GM12891 (cell line): ENCODE results near the gene KRTAP1-3.
"Not testable (repeated sequence)": the region's sequence is repeated elsewhere in the genome, so short reads cannot be mapped to it uniquely, and the experiment has no call there.

Experiments used
- DNase-seq: peaks from one replicate; pipeline ENCODE4 v3.0.0; 2011; ENCODE audit warnings: low spot score; ENCODE audit not compliant: insufficient read length
- FAIRE-seq: peaks from 2 replicates; lab custom pipeline; 2011; peaks lifted over from hg19 to GRCh38; lab: Jason Lieb, UNC
- PAX5 ChIP-seq: IDR thresholded peaks from 2 replicates; pipeline ENCODE4 v1.6.1; 2011; ENCODE audit warnings: low read length, moderate library complexity, mild to moderate bottlenecking; ENCODE audit not compliant: insufficient read depth, severe bottlenecking
- POLR2A ChIP-seq: IDR thresholded peaks from 2 replicates; pipeline ENCODE4 v1.6.1; 2011; ENCODE audit warnings: low read depth, low read length, control low read depth
- POLR2AphosphoS5 ChIP-seq: IDR thresholded peaks from 2 replicates; pipeline ENCODE4 v1.6.1; 2011; ENCODE audit warnings: low read depth, low read length, control low read depth
- POU2F2 ChIP-seq: IDR thresholded peaks from 2 replicates; pipeline ENCODE4 v1.6.1; 2011; ENCODE audit warnings: low read depth, mild to moderate bottlenecking, control low read depth, low read length, moderate library complexity
- SPI1 ChIP-seq: IDR thresholded peaks from 2 replicates; pipeline ENCODE4 v1.6.1; 2011; ENCODE audit warnings: low read depth, low read length, control low read depth
- TAF1 ChIP-seq: IDR thresholded peaks from 2 replicates; pipeline ENCODE4 v1.6.1; 2011; ENCODE audit warnings: low read depth, low read length, control low read depth

The KRTAP1-3 gene

DNA sequence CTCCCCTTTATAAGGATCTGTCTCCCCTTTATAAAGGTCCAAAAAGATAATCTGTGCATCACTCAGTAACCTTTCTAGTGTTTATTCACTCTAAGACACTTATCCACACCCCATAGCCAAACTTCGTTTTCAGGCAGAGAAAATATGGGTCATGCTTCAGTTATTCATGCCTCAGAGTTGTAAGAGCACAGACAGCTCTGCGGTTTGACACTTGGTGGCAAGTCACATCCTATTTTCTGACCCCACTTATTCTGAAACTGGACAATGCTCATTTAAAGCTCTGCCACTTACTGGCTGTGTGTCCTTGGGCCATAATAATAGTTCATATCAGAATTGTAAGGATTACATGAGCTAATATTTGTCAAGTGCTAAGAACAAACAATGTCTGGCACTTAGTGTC, 14.4 kb upstream of the KRTAP1-3 start:
- FAIRE-seq (no peak), DNase-seq (no peak)
- TF ChIP-seq POU2F2 (no peak), POLR2A (no peak), SPI1 (no peak), POLR2AphosphoS5 (no peak), PAX5 (no peak), TAF1 (no peak)

DNA sequence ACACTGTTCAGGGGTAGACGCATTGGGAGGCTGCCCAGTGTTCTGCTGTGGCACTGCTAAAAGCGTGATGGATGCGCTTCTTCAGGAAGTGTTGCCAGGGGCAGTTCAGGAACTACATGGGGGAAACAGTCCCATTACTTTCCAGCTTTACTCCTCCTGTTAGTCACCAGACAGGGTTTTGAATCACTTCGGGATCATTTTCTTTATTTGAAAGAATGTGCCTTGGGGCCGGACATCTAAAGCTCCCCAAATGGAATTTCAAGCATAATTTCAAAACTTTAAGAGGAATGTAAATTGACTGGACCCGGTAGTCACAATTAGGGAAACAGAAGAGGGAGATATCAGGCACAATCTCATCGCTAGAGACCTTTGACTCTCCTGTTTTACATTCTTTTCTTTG, 13.8 kb upstream of the KRTAP1-3 start:
- DNase-seq (no peak), FAIRE-seq (no peak)
- TF ChIP-seq TAF1 (no peak), SPI1 (no peak), POLR2AphosphoS5 (no peak), POU2F2 (no peak), POLR2A (no peak), PAX5 (no peak)

DNA sequence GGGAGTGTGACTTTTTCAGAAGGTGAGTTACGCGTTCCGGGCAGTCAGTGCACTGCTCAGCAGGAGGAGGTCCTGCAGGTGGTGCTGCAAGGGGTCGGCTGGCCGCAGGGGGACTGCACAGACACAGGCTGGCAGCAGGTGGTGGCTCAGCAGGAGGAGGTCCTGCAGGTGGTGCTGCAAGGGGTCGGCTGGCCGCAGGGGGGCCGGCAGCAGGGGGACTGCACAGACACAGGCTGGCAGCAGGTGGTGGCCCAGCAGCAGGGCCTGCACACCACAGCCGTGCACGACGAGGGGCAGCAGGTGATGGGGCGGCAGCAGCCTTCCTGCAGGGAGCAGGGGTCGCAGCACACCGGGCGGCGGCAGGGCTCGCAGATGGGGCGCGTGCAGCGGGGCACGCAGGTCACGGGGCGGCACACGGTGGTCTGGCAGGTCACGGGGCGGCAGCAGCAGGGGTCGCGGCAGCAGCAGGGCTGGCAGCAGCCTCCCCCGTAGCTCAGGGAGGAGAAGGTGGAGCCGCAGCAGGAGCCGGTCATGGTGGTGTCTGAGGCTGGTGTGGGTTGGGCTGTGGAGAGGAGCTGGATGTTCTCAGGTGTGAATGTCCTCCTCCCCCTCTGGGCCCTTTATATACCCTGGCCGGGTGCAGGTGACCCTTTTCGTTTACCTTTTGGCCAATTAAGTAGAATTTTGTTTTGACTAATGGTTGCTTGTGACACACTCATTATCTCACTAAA, 12.2 kb upstream of the KRTAP1-3 start, which contains the start of gene KRTAP2-1:
Gene KRTAP2-1, minus strand, starts transcription at position 582 of the 731 bp plus-strand sequence. Its CDS starts 49 bp downstream, at position 533.
- DNase-seq, FAIRE-seq: not testable (repeated sequence)

DNA sequence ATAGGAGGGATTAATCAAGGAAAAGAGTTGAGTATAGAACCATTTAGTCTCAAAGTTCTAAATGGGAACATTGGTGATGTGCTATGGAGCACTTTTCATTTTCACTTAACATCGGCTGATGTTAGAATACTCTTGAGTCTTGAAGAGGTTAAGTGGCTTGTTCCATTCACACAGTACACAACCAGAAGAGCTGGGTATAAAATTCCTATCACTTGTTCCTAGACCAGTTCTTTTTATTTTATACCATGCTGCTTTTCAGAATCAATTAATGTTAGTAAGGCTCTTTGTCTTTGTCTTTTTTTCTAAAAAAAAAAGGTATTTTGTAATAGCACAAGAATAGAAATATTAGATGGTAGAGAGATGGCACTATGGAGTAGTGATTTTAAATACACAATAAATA, 8.3 kb upstream of the KRTAP1-3 start:
- TF ChIP-seq POU2F2: no peak
- no peak for TF ChIP-seq SPI1
- TF ChIP-seq TAF1: no peak
- TF ChIP-seq PAX5: no peak
- TF ChIP-seq POLR2A: no peak
- TF ChIP-seq POLR2AphosphoS5: no peak
- FAIRE-seq: no peak
- no peak for DNase-seq

DNA sequence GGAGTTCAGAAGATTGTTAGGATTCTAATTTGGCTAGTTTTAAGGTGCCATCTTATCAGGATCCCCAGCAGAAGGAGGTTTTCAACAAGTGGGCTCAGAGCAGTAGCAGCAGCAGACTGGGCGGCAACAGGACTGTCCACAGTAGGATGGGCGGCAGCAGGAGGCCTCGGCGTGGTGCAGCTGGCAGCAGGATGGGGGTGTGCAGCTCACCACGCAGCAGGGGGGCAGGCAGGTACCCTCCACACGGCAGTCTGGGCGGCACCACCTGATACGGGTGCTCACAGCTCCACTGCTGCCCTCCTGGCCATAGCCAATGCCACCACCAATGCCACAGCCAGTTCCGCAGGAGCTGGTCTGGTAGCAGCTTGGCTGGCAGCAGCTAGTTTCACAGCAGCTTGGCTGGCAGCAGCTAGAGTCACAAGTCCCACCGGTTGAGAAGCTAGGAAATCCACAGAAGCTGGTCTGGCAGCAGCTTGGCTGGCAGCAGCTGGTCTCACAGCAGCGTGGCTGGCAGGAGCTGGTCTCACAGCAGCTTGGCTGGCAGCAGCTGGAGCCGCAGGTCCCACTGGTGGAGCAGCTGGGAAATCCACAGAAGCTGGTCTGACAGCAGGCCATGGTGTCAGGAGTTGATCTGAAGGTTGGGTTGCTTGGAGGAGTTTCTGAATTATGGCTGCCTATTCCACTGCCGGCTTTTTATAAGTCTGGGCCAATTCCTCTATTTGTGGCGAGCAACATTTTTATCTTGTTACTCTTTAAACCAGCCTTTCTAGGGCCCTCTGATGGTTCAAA, 6.3 kb upstream of the KRTAP1-3 start, which contains the start of gene KRTAP1-1:
Gene KRTAP1-1, minus strand, starts transcription at position 668 of the 789 bp plus-strand sequence. Its CDS starts 53 bp downstream, at position 615.
- DNase-seq, FAIRE-seq: not testable (repeated sequence)

DNA sequence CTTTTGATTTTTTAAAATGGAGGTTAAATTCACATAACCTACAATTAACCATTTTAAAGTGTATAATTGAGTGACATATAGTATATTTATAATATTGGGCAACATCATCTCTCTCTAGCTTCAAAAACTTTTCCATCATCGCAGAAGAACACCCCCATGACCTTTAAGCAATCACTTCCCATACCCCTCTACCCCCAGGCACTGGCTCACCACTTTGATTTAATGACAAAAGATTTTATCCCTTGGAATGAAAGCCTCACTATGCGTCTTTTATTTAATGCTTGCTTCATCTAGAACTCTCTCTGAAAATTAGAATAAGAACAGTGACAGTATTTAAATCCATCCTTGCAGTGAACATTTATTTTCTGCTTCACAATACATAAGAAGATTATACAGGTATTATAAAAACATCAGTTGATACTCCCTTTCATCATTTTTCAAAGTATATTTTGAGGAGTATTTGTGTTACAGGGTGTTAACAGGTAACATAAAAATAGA, 3.2 kb upstream of the KRTAP1-3 start:
- FAIRE-seq (no peak), DNase-seq (no peak)
- TF ChIP-seq POLR2A: no peak
- no peak for TF ChIP-seq PAX5
- TF ChIP-seq POLR2AphosphoS5: no peak
- no peak for TF ChIP-seq TAF1
- no peak for TF ChIP-seq POU2F2
- no peak for TF ChIP-seq SPI1

DNA sequence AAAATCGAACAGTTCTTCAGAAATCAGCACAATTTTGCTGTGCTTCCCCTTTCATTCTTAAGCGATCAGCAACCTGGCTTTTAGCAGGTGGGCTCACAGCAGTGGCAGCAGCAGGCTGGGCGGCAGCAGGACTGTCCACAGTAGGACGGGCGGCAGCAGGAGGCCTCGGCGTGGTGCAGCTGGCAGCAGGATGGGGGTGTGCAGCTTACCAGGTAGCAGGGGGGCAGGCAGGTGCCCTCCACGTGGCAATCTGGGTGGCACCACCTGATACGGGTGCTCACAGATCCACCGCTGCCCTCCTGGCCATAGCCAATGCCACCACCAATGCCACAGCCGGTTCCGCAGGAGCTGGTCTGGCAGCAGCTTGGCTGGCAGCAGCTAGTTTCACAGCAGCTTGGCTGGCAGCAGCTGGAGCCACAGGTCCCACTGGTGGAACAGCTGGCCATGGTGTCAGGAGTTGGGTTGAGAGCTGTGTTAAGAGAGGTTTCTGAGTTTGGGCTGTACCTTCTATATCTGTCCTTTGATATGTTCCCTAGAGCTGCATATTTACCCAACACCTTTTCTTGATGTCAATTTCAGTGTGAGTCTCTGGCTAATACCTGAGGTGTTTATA, 4.9 kb downstream of the KRTAP1-3 start, which contains the start of gene KRTAP1-4:
Gene KRTAP1-4, minus strand, starts transcription at position 563 of the 613 bp plus-strand sequence. Its CDS starts 117 bp downstream, at position 446.
- DNase-seq (no peak), FAIRE-seq (no peak)
- no peak for TF ChIP-seq POLR2A
- TF ChIP-seq PAX5: no peak
- no peak for TF ChIP-seq SPI1
- no peak for TF ChIP-seq POU2F2
- no peak for TF ChIP-seq POLR2AphosphoS5
- no peak for TF ChIP-seq TAF1

DNA sequence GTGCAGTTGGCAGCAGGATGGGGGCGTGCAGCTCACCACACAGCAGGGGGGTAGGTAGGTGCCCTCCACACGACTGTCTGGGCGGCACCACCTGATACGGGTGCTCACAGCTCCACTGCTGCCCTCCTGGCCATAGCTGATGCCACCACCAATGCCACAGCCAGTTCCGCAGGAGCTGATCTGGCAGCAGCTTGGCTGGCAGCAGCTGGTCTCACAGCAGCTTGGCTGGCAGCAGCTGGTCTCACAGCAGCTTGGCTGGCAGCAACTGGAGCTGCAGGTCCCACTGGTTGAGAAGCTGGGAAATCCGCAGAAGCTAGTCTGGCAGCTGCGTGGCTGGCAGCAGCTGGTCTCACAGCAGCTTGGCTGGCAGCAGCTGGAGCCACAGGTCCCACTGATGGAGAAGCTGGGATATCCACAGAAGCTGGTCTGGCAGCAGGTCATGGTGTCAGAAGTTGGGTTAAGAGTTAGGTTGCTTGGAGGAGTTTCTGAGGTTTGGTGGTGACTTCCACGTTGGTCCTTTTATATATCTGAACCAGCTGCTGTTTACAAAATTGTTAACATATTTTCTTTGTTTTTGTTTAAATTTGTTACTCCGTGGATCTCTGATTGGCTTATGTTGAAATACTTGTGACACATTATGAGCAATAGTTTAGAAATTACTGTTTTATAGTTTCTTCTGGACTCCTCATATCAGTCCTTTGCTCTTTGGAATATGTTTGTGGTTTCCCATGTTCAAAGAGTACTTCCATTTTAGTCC, 7.8 kb downstream of the KRTAP1-3 start, which contains the start of gene KRTAP1-5:
Gene KRTAP1-5, minus strand, starts transcription at position 494 of the 757 bp plus-strand sequence. Its CDS starts 53 bp downstream, at position 441.
- FAIRE-seq: no peak
- TF ChIP-seq POU2F2: no peak
- no peak for TF ChIP-seq TAF1
- TF ChIP-seq PAX5: no peak
- no peak for TF ChIP-seq POLR2A
- TF ChIP-seq SPI1: no peak
- TF ChIP-seq POLR2AphosphoS5: no peak
- no peak for DNase-seq
